Astrocyte (in vitro differentiated cells and primary cell): Measurements from ENCODE around the gene PDE11A.

Experiments
- CTCF ChIP-seq: IDR thresholded peaks from 2 replicates; pipeline ENCODE4 v1.5.1; 2011; ENCODE audit warnings: low read depth, mild to moderate bottlenecking, inconsistent platforms, low read length, moderate library complexity; ENCODE audit not compliant: insufficient read depth
- EZH2 ChIP-seq: IDR thresholded peaks from 2 replicates; pipeline ENCODE4 v1.6.1; 2012; ENCODE audit warnings: mild to moderate bottlenecking, low read length, inconsistent platforms; ENCODE audit not compliant: insufficient read depth

- TF ChIP-seq EZH2 (no peak), CTCF (no peak)
Observed at GRCh38 chr2:177631680-177632079, 440.9 kb downstream of the PDE11A start.
